ENCODE data around the gene PROZ.

Gene PROZ

DNA sequence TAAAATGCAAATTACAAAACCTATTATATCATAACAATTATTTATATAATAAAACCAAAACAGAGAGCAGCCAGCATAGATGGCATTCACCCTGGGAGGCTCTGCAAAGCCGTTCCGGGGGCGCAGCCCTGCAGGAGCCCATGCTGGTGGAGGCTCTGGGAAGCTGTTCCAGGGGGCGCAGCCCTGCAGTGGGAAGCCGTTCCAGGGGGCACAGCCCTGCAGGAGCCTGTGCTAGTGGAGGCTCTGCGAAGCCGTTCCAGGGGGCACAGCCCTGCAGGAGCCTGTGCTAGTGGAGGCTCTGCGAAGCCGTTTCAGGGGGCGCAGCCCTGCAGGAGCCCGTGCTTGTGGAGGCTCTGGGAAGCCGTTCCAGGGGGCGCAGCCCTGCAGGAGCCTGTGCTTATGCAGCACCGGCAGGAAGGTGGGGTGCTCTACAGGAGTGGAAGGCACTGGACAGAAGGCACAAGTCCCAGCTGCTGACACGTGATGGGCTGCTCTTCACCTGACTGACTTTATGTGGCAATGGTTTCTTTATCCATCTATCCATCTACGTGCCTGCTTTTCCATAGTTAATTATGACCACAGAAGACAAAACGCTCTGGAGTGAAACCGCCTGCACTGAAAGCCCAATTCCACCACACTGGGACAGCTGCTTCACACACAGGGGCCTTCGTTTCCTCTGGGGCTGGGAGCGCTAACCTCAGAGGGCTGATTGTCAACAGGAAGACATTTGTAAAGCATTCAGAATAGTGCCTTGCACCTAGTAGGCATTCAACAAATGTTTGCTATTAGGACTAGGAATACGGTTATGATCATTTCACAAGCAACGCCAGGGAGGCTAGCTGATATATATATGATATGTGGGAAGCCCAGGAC, 26.4 kb downstream of the PROZ start:
- in situ Hi-C loops (cut with MboI; ENCODE audit: low sequenced_read_pairs, unreplicated experiment): no loop called here
- no peak for DNase-seq (ENCODE audit: low spot score)
- no peak for TF ChIP-seq CTCF (IDR thresholded peaks at IDR 0.05; ENCODE audit: borderline replicate concordance, control extremely low read depth, extremely low read depth, insufficient read depth, missing control alignments)

DNA sequence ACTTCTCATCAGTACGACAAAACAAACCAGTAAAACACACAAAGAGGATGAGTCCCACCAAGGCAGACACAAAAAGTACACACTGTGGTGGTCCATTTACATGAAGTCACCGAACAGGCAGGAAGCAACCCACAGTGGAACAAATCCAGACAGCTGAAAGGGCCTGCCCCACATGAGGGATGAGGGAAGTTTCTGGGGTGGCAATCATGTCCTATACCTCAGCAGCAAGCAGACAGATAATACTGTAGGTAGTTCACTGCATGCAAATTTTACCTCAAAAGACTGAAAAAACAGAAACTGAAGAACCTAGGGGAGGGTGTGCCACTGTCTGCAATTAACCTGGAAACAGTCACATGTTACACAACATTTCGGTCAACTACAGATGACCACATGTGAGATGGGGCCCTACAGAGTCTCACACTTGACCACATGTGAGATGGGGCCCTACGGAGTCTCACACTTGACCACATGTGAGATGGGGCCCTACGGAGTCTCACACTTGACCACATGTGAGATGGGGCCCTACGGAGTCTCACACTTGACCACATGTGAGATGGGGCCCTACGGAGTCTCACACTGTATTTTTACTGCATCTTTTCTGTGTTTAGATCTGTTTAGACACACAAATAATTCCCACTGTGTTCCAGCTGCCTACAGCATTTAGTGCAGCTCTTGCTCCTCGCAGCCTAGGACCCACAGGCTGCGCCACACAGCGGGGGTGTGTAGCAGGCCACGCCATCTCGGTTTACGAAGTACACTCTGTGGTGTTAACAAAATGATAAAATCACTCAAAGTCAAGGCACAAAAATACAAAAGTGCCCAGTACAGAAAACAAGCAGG, 27.8 kb downstream of the PROZ start:
- in situ Hi-C loops (cut with MboI; ENCODE audit: low sequenced_read_pairs, unreplicated experiment): no loop called here
- DNase-seq (ENCODE audit: low spot score): peak; percentile 83
- no peak for TF ChIP-seq CTCF (IDR thresholded peaks at IDR 0.05; ENCODE audit: borderline replicate concordance, control extremely low read depth, extremely low read depth, insufficient read depth, missing control alignments)

DNA sequence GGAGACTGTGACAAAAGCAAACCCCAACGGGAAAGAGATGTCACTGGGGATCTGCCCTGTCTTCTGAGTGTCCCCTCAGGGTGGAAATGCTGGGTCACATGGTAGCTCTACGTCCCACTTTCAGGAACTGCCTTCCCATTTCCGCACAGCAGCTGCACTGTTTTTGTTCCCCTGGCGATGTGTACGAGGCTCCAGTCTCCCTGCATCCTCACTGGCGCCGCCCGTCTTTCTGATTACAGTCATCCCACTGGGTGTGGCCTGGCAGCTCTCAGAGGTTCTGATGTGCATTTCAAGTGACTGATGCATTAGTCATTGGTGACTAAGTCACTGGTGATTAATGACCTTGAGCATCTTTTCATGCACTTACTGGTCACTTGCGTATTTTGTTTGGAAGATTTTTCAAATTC, 28.8 kb downstream of the PROZ start:
- in situ Hi-C loops (cut with MboI; ENCODE audit: low sequenced_read_pairs, unreplicated experiment): no loop called here
- TF ChIP-seq CTCF (IDR thresholded peaks at IDR 0.05; ENCODE audit: borderline replicate concordance, control extremely low read depth, extremely low read depth, insufficient read depth, missing control alignments): no peak
- no peak for DNase-seq (ENCODE audit: low spot score)

GRCh38 chr13:113187883-113188665, 29.6 kb downstream of the PROZ start:
- no peak for TF ChIP-seq CTCF (IDR thresholded peaks at IDR 0.05; ENCODE audit: borderline replicate concordance, control extremely low read depth, extremely low read depth, insufficient read depth, missing control alignments)
- DNase-seq (ENCODE audit: low spot score): no peak
- in situ Hi-C loops (cut with MboI; ENCODE audit: low sequenced_read_pairs, unreplicated experiment): no loop called here

DNA sequence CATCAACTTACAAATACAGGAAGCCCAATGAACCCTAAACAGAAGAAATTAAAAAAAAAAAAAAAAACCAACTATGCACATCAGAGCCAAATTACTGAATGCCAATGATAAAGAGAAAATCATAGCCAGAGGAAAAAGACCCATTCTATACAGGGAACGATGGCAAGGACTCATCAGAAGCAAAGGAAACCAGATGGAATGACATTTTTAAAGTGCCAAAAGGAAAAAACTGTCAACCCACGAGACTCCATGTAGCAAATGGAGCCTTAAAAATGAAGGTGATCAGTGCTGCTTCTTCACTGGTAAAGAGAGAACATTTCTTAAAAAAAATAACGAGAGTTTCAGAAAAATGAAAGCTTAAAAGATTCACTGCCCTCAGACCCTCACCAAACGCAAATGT, 31.7 kb downstream of the PROZ start:
- in situ Hi-C loops (cut with MboI; ENCODE audit: low sequenced_read_pairs, unreplicated experiment): no loop called here
- no peak for TF ChIP-seq CTCF (IDR thresholded peaks at IDR 0.05; ENCODE audit: borderline replicate concordance, control extremely low read depth, extremely low read depth, insufficient read depth, missing control alignments)
- no peak for DNase-seq (ENCODE audit: low spot score)

GRCh38 chr13:113192279-113192678, 33.8 kb downstream of the PROZ start:
- in situ Hi-C loops (cut with MboI; ENCODE audit: low sequenced_read_pairs, unreplicated experiment): no loop called here
- TF ChIP-seq CTCF (IDR thresholded peaks at IDR 0.05; ENCODE audit: borderline replicate concordance, control extremely low read depth, extremely low read depth, insufficient read depth, missing control alignments): no peak
- DNase-seq (ENCODE audit: low spot score): no peak
